Erythroblast (primary cell): ENCODE results near the gene ADD3.
"Not testable (repeated sequence)": the region's sequence is repeated elsewhere in the genome, so short reads cannot be mapped to it uniquely, and the experiment has no call there.

ENCODE experiments used
- DNase-seq, 2 experiments: peaks; one replicate each; lab custom pipeline; 2025; lab: John Stamatoyannopoulos, UW
- GATA1 ChIP-seq: IDR thresholded peaks from 2 replicates; pipeline ENCODE4 v1.6.1; 2011; ENCODE audit warnings: low read depth, mild to moderate bottlenecking, control low read depth, low read length, moderate library complexity
- POLR2A ChIP-seq: IDR thresholded peaks from 2 replicates; pipeline ENCODE4 v1.6.1; 2011; ENCODE audit warnings: mild to moderate bottlenecking, low read length

The ADD3 gene

GRCh38 chr10:110040108-110040507, 32.3 kb downstream of the ADD3 start:
- TF ChIP-seq POLR2A (no peak), GATA1 (no peak)

GRCh38 chr10:110040767-110041478, 33.1 kb downstream of the ADD3 start:
- no peak for DNase-seq
- TF ChIP-seq POLR2A (no peak), GATA1 (no peak)

More at GRCh38 chr10:110040108-110040507, 32.3 kb downstream of the ADD3 start:
- DNase-seq, result no peak

DNA sequence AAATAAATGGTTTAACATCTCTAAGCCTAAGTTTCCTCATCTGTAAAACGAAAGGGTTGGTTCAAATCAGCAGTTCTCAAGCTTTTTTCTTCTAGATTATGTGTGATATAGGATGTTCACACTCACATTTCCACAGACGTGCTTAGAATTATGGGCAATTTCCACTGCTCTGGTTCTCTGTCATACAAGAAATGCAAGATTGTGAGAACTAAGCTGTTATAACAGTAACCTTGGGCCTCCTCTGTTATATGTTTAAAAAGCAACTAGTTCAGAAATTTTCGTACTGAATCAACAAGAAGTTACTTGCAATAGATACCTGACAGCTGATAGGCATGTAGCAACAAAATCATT, 33.7 kb downstream of the ADD3 start:
- no peak for TF ChIP-seq GATA1
- no peak for TF ChIP-seq POLR2A
- DNase-seq, result no peak

DNA sequence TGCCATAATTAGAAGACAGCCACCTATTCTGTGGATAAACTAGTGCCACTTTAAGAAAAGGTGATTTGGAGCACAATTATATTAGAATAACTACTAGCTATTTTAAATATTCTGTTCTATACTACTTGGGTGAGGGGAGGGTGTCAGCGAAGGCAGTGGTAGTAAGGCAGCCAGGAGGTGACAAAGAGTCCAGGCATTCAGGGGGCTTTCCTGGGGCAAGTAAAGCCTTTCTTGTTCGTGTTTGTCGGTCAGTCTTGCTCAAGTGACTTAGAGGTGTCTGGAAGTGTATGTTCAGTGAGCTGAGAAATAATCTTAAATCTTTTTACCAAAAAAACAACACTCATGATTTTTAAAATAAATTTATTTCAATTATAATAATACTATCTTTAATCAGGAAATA, 34.4 kb downstream of the ADD3 start:
- no peak for DNase-seq
- TF ChIP-seq GATA1, result no peak
- no peak for TF ChIP-seq POLR2A

DNA sequence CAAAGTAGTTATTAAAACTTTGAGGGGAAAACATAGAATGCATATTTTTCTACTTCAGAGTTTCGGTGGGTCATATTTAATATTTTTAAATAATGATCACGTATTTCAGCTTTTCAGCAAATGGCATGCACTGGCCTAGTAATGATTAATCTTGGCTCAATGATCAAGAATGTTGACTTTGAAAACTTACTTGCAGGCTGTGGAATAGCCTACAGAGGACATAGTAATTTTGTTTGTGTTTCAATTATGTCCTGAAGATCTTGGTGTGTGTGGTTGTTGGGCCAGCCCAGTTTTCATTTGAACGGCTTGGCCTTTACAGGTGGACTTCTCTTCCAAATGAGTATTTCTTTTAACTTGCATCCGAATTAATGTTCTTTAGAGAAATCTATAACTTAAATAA, 35.1 kb downstream of the ADD3 start:
- no peak for TF ChIP-seq GATA1
- DNase-seq, result no peak

- no peak for DNase-seq
- TF ChIP-seq POLR2A, result no peak
- no peak for TF ChIP-seq GATA1
Measured at GRCh38 chr10:110044681-110045080, 36.9 kb downstream of the ADD3 start.

- no peak for TF ChIP-seq POLR2A
- no peak for TF ChIP-seq GATA1
- no peak for DNase-seq
Measured at GRCh38 chr10:110045772-110046171, 38.0 kb downstream of the ADD3 start.

DNA sequence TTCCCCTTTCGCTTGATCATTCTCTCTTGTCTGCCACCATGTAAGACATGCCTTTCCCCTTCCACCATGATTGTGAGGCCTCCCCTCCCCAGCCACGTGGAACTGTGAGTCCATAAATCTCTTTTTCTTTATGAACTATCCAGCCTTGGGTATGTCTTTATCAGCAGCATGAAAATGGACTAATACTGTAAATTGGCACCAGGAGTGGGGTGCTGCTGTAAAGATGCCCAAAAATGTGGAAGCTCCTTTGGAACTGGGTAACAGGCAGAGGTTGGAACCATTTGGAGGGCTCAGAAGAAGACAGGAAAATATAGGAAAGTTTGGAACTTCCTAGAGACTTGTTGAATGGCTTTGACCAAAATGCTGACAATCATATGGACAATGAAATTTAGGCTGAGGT, 40.4 kb downstream of the ADD3 start:
- DNase-seq, result not testable (repeated sequence)

DNA sequence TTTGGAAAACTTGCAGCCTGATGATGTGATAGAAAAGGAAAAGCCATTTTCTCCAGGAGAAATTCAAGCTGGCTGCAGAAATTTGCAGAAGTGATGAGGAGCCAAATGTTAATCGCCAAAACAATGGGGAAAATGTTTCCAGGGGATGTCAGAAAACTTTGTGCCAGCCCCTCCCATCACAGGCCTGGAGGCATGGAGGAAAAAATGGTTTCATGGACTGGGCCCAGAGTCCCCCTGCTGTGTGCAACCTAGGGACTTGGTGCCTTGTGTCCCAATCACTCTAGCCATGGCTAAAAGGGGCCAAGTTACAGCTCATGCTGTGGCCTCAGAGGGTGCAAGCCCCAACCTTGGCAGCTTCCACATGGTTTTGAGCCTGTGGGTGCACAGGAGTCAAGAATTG, 41.0 kb downstream of the ADD3 start:
- DNase-seq, result no peak

DNA sequence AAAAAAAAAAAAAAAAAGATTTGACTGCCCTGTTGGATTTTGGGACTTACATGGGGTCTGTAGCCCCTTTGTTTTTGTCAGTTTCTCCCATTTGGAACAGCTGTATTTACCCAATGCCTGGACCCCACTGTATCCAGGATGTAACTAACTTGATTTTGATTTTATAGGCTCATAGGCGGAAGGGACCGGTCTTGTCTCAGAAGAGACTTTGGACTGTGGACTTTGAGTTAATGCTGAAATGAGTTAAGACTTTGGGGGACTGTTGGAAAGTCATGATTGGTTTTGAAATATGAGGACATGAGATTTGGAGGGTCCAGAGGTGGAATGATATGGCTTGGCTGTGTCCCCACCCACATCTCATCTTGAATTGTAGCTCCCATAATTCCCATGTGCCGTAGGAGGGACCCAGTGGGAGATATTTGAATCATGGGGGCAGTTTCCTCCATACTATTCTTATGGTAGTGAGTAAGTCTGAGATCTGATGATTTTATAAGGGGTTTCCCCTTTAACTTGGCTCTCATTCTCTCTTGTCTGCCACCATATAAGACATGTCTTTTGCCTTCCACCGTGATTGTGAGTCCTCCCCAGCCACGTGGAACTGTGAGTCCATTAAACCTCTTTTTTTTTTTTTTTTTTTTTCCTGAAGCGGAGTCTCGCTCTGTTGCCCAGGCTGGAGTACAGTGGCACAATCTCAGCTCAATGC, 42.3 kb downstream of the ADD3 start:
- DNase-seq, result not testable (repeated sequence)

More for the DNA sequence above, 41.0 kb downstream of the ADD3 start:
- TF ChIP-seq POLR2A (no peak), GATA1 (no peak)

DNA sequence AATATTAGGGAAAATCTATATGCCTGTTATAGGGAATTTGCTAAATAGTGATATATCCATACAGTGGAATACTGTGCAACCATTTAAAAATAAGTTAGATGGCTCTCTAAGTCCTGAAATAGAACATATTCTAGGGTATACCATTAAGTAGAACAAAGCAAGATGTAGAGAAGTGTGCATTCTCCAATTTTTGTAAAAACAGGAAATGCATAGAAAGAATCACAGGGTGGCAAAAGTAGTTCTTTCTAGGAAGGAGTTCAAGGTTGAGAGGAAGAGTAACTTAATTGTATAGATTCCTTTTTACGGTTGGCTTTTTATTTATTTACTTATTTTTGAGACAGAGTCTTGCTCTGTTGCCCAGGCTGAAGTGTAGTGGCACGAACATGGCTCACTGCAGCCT, 43.7 kb downstream of the ADD3 start:
- no peak for TF ChIP-seq POLR2A
- no peak for TF ChIP-seq GATA1
- DNase-seq, result no peak

DNA sequence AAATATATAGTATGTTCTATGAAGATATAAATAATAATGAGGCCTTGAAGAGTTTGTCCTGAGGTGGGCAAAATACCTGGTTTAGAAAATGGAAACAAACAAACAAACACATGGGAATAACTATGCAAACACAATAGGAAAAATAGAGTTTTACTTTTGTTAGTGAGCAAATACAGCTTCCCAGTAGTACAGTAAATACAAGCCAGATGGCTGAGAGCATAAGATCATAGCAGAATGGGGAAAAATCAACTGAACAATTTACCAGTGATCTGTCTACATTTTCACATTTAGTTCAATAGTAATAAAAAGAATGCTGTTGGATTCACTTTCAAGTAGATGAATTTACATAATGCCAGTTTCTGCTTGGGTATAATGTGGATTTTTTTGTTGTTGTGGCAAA, 45.1 kb downstream of the ADD3 start:
- TF ChIP-seq GATA1 (no peak), POLR2A (no peak)
- no peak for DNase-seq

GRCh38 chr10:110056822-110057221, 49.0 kb downstream of the ADD3 start:
- no peak for DNase-seq
- no peak for TF ChIP-seq POLR2A
- TF ChIP-seq GATA1, result no peak

DNA sequence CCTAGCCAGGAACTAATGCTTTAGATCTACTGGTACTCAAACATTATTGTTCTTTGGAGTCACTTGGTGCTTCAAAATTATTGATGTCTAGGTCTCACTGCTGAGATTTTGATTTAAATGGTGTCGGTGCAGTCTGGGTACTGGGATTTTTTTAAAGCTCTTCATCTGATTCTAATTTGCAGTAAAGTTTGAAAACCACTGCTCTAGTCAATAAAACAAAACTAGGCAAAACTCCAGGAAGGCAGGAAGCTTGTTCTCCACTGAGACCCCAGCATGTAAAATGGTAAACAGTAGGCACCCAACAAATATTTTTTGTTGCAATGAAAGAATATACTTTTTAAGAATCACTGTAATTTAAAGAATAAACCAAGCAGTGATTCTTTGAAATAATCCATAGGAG, 49.7 kb downstream of the ADD3 start:
- TF ChIP-seq GATA1, result no peak
- TF ChIP-seq POLR2A, result no peak
- no peak for DNase-seq

- TF ChIP-seq GATA1, result no peak
- TF ChIP-seq POLR2A, result no peak
- no peak for DNase-seq
Measured at GRCh38 chr10:110058212-110058611, 50.4 kb downstream of the ADD3 start.
